HEK293 (cell line): ENCODE measurements around the gene SMC4.

ENCODE experiments used
- CTCF ChIP-seq: fragments of 450-650 bp; formaldehyde crosslinking; IDR thresholded peaks from 2 replicates; pipeline ENCODE4 v1.5.1; 2016; ENCODE audit warnings: missing biosample characterization, missing genetic modification characterization
- TCF7L2 ChIP-seq: IDR thresholded peaks from 2 replicates; pipeline ENCODE4 v1.6.1; 2011; ENCODE audit warnings: low read depth, mild to moderate bottlenecking, inconsistent platforms, low read length, moderate library complexity, borderline replicate concordance
- ZBTB48 ChIP-seq: fragments of 450-650 bp; formaldehyde crosslinking; IDR thresholded peaks from 2 replicates; pipeline ENCODE4 v1.5.1; 2016; ENCODE audit warnings: missing biosample characterization, missing genetic modification characterization
- ZIC2 ChIP-seq: fragments of 450-650 bp; formaldehyde crosslinking; IDR thresholded peaks from 2 replicates; pipeline ENCODE4 v1.5.1; 2016; ENCODE audit warnings: missing biosample characterization, missing genetic modification characterization
- ZNF114 ChIP-seq: fragments of 450-650 bp; formaldehyde crosslinking; IDR thresholded peaks from 2 replicates; pipeline ENCODE4 v1.5.0; 2017; ENCODE audit warnings: missing biosample characterization, missing genetic modification characterization
- ZNF133 ChIP-seq: fragments of 450-650 bp; formaldehyde crosslinking; IDR thresholded peaks from 2 replicates; pipeline ENCODE4 v1.5.1; 2016; ENCODE audit warnings: missing biosample characterization, missing genetic modification characterization
- ZNF274 ChIP-seq, 2 experiments: fragments of 200-500 bp in 1 of 2; fragments of 450-650 bp in 1 of 2; sonication (Bioruptor generic) in 1 of 2; formaldehyde crosslinking in 1 of 2; IDR thresholded peaks; 2 replicates each; pipeline versions ENCODE4 v1.5.1 to v1.6.1; 2014 to 2016; ENCODE audit warnings: borderline replicate concordance in 1 of 2, inconsistent platforms in 1 of 2, low read length in 1 of 2, missing biosample characterization in 1 of 2, missing genetic modification characterization in 1 of 2
- ZNF623 ChIP-seq: fragments of 450-650 bp; formaldehyde crosslinking; IDR thresholded peaks from 2 replicates; pipeline ENCODE4 v1.5.1; 2016; ENCODE audit warnings: missing biosample characterization, missing genetic modification characterization
- ZNF792 ChIP-seq: fragments of 450-650 bp; formaldehyde crosslinking; IDR thresholded peaks from 2 replicates; pipeline ENCODE4 v1.5.1; 2016; ENCODE audit warnings: missing biosample characterization, missing genetic modification characterization
- ZXDB ChIP-seq: fragments of 450-650 bp; formaldehyde crosslinking; IDR thresholded peaks from 2 replicates; pipeline ENCODE4 v1.5.1; 2016; ENCODE audit warnings: missing biosample characterization, missing genetic modification characterization

- no peak for TF ChIP-seq ZNF114 (tag by site-specific recombination)
- TF ChIP-seq CTCF (tag by site-specific recombination) = no peak
- TF ChIP-seq ZIC2 (tag by site-specific recombination) = no peak
- TF ChIP-seq ZXDB (tag by site-specific recombination) = no peak
- TF ChIP-seq ZNF792 (tag by site-specific recombination) = no peak
- TF ChIP-seq ZBTB48 (tag by site-specific recombination) = no peak
- no peak for TF ChIP-seq ZNF623 (tag by site-specific recombination)
- no peak for TF ChIP-seq ZNF274 (IDR thresholded peaks at IDR 0.05; ENCODE audit: low read length)
- no peak for TF ChIP-seq ZNF274 (tag by site-specific recombination; IDR thresholded peaks at IDR 0.05; ENCODE audit: borderline replicate concordance)
- no peak for TF ChIP-seq ZNF133
- no peak for TF ChIP-seq TCF7L2
These were observed 20.9 kb upstream of the SMC4 start for GRCh38 chr3:160378331-160379109.
